SK-N-SH (cell line): Measurements from ENCODE around the gene BAIAP2. TPM values are rescaled to one million over a fixed set of nuclear protein-coding genes. Genes with fewer than 3 reads are reported as not detected.

Experiments used
- CTCF ChIA-PET: fragments of 300-600, 350-600 bp; formaldehyde crosslinking; extraction: SDS; loops from one replicate; lab custom pipeline; 2021; lab: Yijun Ruan, JAX
- POLR2A ChIA-PET: fragments of 350-600 bp; sonication (Branson Sonifier 250); formaldehyde crosslinking; extraction: SDS; loops from one replicate; lab custom pipeline; 2020; ENCODE audit warnings: antibody characterized with exemption, inconsistent platforms; lab: Yijun Ruan, JAX
- DNase-seq: peaks from one replicate; pipeline ENCODE4 v3.0.0; 2012
- H2AFZ ChIP-seq: fragments of 200-600 bp; sonication (generic); 2 replicates; pipeline ENCODE4 v1.8.1; 2016; ENCODE audit warnings: antibody characterized with exemption, mild to moderate bottlenecking, low read depth
- H3F3A ChIP-seq: fragments of 200-600 bp; sonication (generic); replicated peaks from 2 replicates; pipeline ENCODE3; 2016; ENCODE audit warnings: antibody characterized with exemption, mild to moderate bottlenecking; ENCODE audit not compliant: insufficient read depth
- H3K27ac ChIP-seq, 2 experiments: fragments of 200-500 bp in 1 of 2; fragments of 200-600 bp in 1 of 2; sonication (Bioruptor generic) in 1 of 2; sonication (generic), shearing (Covaris generic) in 1 of 2; 2 replicates each; pipeline versions ENCODE4 v1.5.1 to v1.6.1; 2014 to 2016; ENCODE audit warnings: low read depth in 2 of 2, inconsistent platforms in 1 of 2, low read length in 1 of 2, mild to moderate bottlenecking in 1 of 2, mixed read lengths in 1 of 2
- H3K27me3 ChIP-seq: fragments of 200-600 bp; sonication (generic), shearing (Covaris generic); 2 replicates; pipeline ENCODE4 v1.6.1; 2016; ENCODE audit warnings: mixed run types; ENCODE audit not compliant: insufficient read depth
- H3K36me3 ChIP-seq, 2 experiments: fragments of 200-500 bp in 1 of 2; fragments of 200-600 bp in 1 of 2; sonication (Bioruptor generic) in 1 of 2; sonication (generic) in 1 of 2; replicated peaks in 1 of 2; 2 replicates each; pipeline versions ENCODE3 to v1.5.1; 2014 to 2016; ENCODE audit warnings: low read length in 1 of 2, mild to moderate bottlenecking in 1 of 2; ENCODE audit not compliant: insufficient read depth in 2 of 2, control insufficient read depth in 1 of 2
- H3K4me1 ChIP-seq, 2 experiments: fragments of 200-500 bp in 1 of 2; fragments of 200-600 bp in 1 of 2; sonication (Bioruptor generic) in 1 of 2; sonication (generic), shearing (Covaris generic) in 1 of 2; 2 replicates each; pipeline versions ENCODE4 v1.5.1 to v1.6.1; 2014 to 2016; ENCODE audit warnings: low read depth in 1 of 2, low read length in 1 of 2, mixed run types in 1 of 2; ENCODE audit not compliant: insufficient read depth in 2 of 2, control insufficient read depth in 1 of 2
- H3K4me2 ChIP-seq: fragments of 200-600 bp; sonication (generic), shearing (Covaris generic); 2 replicates; pipeline ENCODE4 v1.6.1; 2017; ENCODE audit warnings: mixed run types
- H3K4me3 ChIP-seq, 2 experiments: fragments of 200-500 bp in 1 of 2; fragments of 200-600 bp in 1 of 2; sonication (Bioruptor generic) in 1 of 2; sonication (generic), shearing (Covaris generic) in 1 of 2; 2 replicates each; pipeline versions ENCODE4 v1.5.1 to v1.8.1; 2014 to 2016; ENCODE audit warnings: low read depth in 2 of 2, inconsistent platforms in 1 of 2, low read length in 1 of 2, mild to moderate bottlenecking in 1 of 2, mixed read lengths in 1 of 2, moderate library complexity in 1 of 2
- H3K79me2 ChIP-seq: fragments of 200-600 bp; sonication (generic); 2 replicates; pipeline ENCODE4 v1.8.1; 2017; ENCODE audit warnings: mild to moderate bottlenecking; ENCODE audit not compliant: insufficient read depth
- H3K9ac ChIP-seq: fragments of 200-600 bp; sonication (generic); 2 replicates; pipeline ENCODE4 v1.6.1; 2017; ENCODE audit warnings: mixed run types
- H3K9me2 ChIP-seq: fragments of 200-600 bp; sonication (generic); 2 replicates; pipeline ENCODE4 v1.6.1; 2017; ENCODE audit warnings: mixed run types
- H3K9me3 ChIP-seq: fragments of 200-600 bp; sonication (generic); 2 replicates; pipeline ENCODE4 v1.6.1; 2017; ENCODE audit warnings: mixed run types, mild to moderate bottlenecking, moderate library complexity
- H4K20me1 ChIP-seq: fragments of 200-600 bp; sonication (generic); 2 replicates; pipeline ENCODE4 v1.6.1; 2017; ENCODE audit warnings: mild to moderate bottlenecking, mixed run types; ENCODE audit not compliant: insufficient read depth
- FOSL2 ChIP-seq: IDR thresholded peaks from 2 replicates; pipeline ENCODE4 v1.4.0; 2012; ENCODE audit warnings: low read depth, mild to moderate bottlenecking, moderate library complexity, borderline replicate concordance
- FOXJ3 ChIP-seq: sonication (generic); formaldehyde crosslinking; IDR thresholded peaks from 2 replicates; pipeline ENCODE4 v1.5.1; 2020; ENCODE audit warnings: mild to moderate bottlenecking, missing genetic modification reagents
- GABPA ChIP-seq: IDR thresholded peaks from 2 replicates; pipeline ENCODE4 v1.4.0; 2012; ENCODE audit warnings: low read depth, mild to moderate bottlenecking
- JUND ChIP-seq: IDR thresholded peaks from 2 replicates; pipeline ENCODE4 v1.4.0; 2012
- NRF1 ChIP-seq: IDR thresholded peaks from 2 replicates; pipeline ENCODE4 v1.6.1; 2012; ENCODE audit warnings: low read depth, mild to moderate bottlenecking, low read length
- REST ChIP-seq: IDR thresholded peaks from 2 replicates; pipeline ENCODE4 v1.6.1; 2012; ENCODE audit warnings: mild to moderate bottlenecking, low read depth, low read length, moderate library complexity
- RFX5 ChIP-seq: IDR thresholded peaks from 2 replicates; pipeline ENCODE4 v1.6.1; 2012; ENCODE audit warnings: mild to moderate bottlenecking, improper control_type of control experiment, low read length
- SMC3 ChIP-seq: IDR thresholded peaks from 2 replicates; pipeline ENCODE4 v1.6.1; 2012; ENCODE audit warnings: low read depth, low read length, improper control_type of control experiment
- TAF1 ChIP-seq: IDR thresholded peaks from 2 replicates; pipeline ENCODE4 v1.6.1; 2012; ENCODE audit warnings: low read depth, mild to moderate bottlenecking, low read length, moderate library complexity, borderline replicate concordance
- TEAD4 ChIP-seq: IDR thresholded peaks from 2 replicates; pipeline ENCODE4 v1.4.0; 2012; ENCODE audit warnings: mild to moderate bottlenecking, borderline replicate concordance; ENCODE audit not compliant: insufficient read depth
- ZBTB33 ChIP-seq: IDR thresholded peaks from 2 replicates; pipeline ENCODE4 v1.4.0; 2012; ENCODE audit warnings: low read depth, borderline replicate concordance
- WGBS: methylation state at CpG from one replicate; pipeline ENCODE4 v1.1.6; 2017; ENCODE audit warnings: low lambda C conversion rate; 5-methylcytosine and 5-hydroxymethylcytosine counted together
- polyA plus RNA-seq, 3 experiments: library from polyadenylated mRNA; depleted of rRNA; stranded (reverse); fragments of >200 nt; gene quantifications; 2 replicates each; pipeline ENCODE4 v1.2.3, GENCODE V29; 2012

BAIAP2 gene
- polyA plus RNA-seq, 1 of the 3 experiments (the other 2 are of a cell fraction), result 19.8 TPM

GRCh38 chr17:81067391-81067811, 32.5 kb downstream of the BAIAP2 start:
- H3K9ac ChIP-seq, result no peak overlapping the region
- WGBS, result 80% methylated on average over 7 of the region's 20 CpGs
- POLR2A ChIA-PET, result interaction anchor here (1.3 kb wide), 1 partner anchor 9 kb away, joined by 4 read pairs; no protein-coding TSS in a partner anchor
- no peaks in the 10 kb centered on the region for H3K9me2 ChIP-seq
- DNase-seq, result peak; percentile 78
- no peak overlapping the region for H2AFZ ChIP-seq
- CTCF ChIA-PET, result interaction anchor here (0.6 to 3.2 kb wide), 3 partner anchors 26 to 44 kb away, joined by 3 to 13 read pairs (median 3); no protein-coding TSS in a partner anchor
- H4K20me1 ChIP-seq, result peaks cover 16% of the 10 kb centered on the region
- no peak overlapping the region for H3K4me3 ChIP-seq
- no peaks in the 10 kb centered on the region for H3F3A ChIP-seq
- H3K27me3 ChIP-seq, result no peaks in the 10 kb centered on the region
- H3K36me3 ChIP-seq, result no peaks in the 10 kb centered on the region
- peaks cover 0 to 57% of the 10 kb centered on the region in 2 experiments; a peak in 1 of 4 replicates for H3K4me1 ChIP-seq
- H3K79me2 ChIP-seq, result no peaks in the 10 kb centered on the region
- peak overlapping the region in 1 of 2 experiments; percentile 44; a peak in 1 of 4 replicates for H3K27ac ChIP-seq
- H3K9me3 ChIP-seq, result no peaks in the 10 kb centered on the region
- H3K4me2 ChIP-seq, result no peak overlapping the region
- TF ChIP-seq ZBTB33, result no peak
- TF ChIP-seq SMC3, result no peak
- no peak for TF ChIP-seq NRF1
- no peak for TF ChIP-seq TAF1
- TF ChIP-seq JUND, result no peak
- TF ChIP-seq GABPA, result no peak
- TF ChIP-seq REST, result no peak
- no peak for TF ChIP-seq FOSL2

- H3K27ac ChIP-seq, result no peak overlapping the region
- no peak overlapping the region for H3K4me3 ChIP-seq
- ChIA-PET POLR2A (interaction anchor here (1.3 kb wide), 1 partner anchor 8 kb away, joined by 4 read pairs; no protein-coding TSS in a partner anchor), CTCF (interaction anchor here (0.7 to 3.2 kb wide), 4 partner anchors 17 to 45 kb away, joined by 3 to 13 read pairs (median 4); no protein-coding TSS in a partner anchor)
- H4K20me1 ChIP-seq, result peaks cover 16% of the 10 kb centered on the region
- H3K9me2 ChIP-seq, result no peaks in the 10 kb centered on the region
- H3K9me3 ChIP-seq, result no peaks in the 10 kb centered on the region
- 86% methylated on average over 17 of the region's 26 CpGs for WGBS
- H3K9ac ChIP-seq, result no peak overlapping the region
- H3F3A ChIP-seq, result no peaks in the 10 kb centered on the region
- no peaks in the 10 kb centered on the region for H3K36me3 ChIP-seq
- no peak overlapping the region for H3K4me2 ChIP-seq
- TF ChIP-seq GABPA (no peak), FOSL2 (no peak), RFX5 (no peak), TEAD4 (no peak), FOXJ3 (CRISPR knock-in tag) (no peak)
- H2AFZ ChIP-seq, result no peak overlapping the region
- H3K79me2 ChIP-seq, result no peaks in the 10 kb centered on the region
- H3K27me3 ChIP-seq, result no peaks in the 10 kb centered on the region
- H3K4me1 ChIP-seq, result peaks cover 0 to 56% of the 10 kb centered on the region in 2 experiments; a peak in 1 of 4 replicates
- DNase-seq, result no peak
Measured at GRCh38 chr17:81068411-81069134, 33.6 kb downstream of the BAIAP2 start.
